ENCODE measurements around the gene THAP2.

The THAP2 gene

GRCh38 chr12:71710276-71711125, 46.4 kb downstream of the THAP2 start:
- DNase-seq: no peak

GRCh38 chr12:71718611-71719010, 54.5 kb downstream of the THAP2 start:
- DNase-seq: no peak

GRCh38 chr12:71719647-71720370, 55.7 kb downstream of the THAP2 start:
- no peak for DNase-seq

- DNase-seq: no peak
These were observed 57.8 kb downstream of the THAP2 start for GRCh38 chr12:71721783-71722505.

- DNase-seq: no peak
These were observed 60.9 kb downstream of the THAP2 start for GRCh38 chr12:71725011-71725410.

- DNase-seq: no peak
These were observed 62.4 kb downstream of the THAP2 start for GRCh38 chr12:71726548-71726947.

DNA sequence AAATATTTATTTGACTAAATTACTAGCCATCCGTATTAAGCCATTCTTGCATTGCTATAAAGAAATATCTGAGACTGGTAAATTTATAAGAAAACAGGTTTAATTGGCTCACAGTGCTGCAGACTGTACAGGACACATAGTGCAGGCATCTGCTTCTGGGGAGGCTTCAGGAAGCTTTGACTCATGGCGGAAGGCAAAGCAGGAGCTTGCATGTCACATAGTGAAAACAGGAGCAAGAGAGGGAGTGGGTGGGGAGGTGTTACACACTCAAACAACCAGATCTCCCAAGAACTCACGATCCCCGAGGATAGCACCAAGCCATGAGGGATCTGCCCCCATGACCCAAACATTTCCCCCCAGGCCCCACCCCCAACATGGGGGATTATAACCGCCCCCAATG, 63.9 kb downstream of the THAP2 start:
- no peak for DNase-seq
